GM19455 (cell line): Measurements from ENCODE around the gene SLC18B1.
"Not testable (repeated sequence)": the region's sequence is repeated elsewhere in the genome, so short reads cannot be mapped to it uniquely, and the experiment has no call there.

Experiments
- ATAC-seq: cut with Tn5 transposase; IDR thresholded peaks from one replicate; pipeline ENCODE4 v1.9.1; 2021; ENCODE audit not compliant: unreplicated experiment

Gene SLC18B1

DNA sequence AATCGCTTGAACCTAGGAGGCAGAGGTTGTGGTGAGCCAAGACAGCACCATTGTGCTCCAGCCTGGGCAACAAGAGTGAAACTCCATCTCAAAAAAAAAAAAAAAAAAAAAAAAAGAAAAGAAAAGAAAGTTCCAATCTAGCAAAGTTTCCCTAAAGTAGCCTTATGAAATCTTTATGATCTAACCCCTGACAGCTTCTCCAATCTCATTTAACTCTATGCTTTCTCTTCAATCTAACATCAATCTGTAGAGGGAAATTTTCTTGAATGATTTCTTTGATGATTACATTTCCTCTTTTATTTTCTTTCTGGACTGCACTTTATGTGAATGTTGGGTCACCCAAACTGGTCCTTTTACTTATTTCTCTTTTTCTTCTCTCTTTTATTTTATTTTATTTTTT, 2.2 kb upstream of the SLC18B1 start:
- no peak for ATAC-seq

GRCh38 chr6:132798869-132799538, 567 bp upstream of the SLC18B1 start:
- ATAC-seq = peak; percentile 74

GRCh38 chr6:132795461-132795860, 3.0 kb downstream of the SLC18B1 start:
- ATAC-seq = no peak

- no peak for ATAC-seq
Observed at GRCh38 chr6:132792510-132792909, 5.9 kb downstream of the SLC18B1 start.

DNA sequence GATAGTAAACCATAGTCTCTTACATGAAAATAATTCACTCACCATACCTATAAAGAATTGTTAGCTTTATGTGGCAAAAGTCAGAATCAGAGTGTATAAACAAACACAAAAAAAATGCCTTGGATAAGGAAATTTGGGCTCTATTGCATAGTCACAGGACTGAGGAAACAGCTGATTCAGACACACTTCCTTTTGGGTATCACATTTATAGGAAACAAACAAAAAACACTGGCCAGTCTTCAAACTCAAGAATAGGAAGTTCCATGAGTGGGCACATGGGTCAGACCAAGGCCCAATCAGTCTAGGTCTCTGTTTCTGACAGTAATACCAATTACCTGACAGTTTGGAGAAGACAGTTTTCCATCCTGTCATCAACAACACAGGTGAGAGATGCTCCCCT, 8.0 kb downstream of the SLC18B1 start:
- no peak for ATAC-seq

GRCh38 chr6:132789396-132789776, 9.1 kb downstream of the SLC18B1 start:
- ATAC-seq = no peak

DNA sequence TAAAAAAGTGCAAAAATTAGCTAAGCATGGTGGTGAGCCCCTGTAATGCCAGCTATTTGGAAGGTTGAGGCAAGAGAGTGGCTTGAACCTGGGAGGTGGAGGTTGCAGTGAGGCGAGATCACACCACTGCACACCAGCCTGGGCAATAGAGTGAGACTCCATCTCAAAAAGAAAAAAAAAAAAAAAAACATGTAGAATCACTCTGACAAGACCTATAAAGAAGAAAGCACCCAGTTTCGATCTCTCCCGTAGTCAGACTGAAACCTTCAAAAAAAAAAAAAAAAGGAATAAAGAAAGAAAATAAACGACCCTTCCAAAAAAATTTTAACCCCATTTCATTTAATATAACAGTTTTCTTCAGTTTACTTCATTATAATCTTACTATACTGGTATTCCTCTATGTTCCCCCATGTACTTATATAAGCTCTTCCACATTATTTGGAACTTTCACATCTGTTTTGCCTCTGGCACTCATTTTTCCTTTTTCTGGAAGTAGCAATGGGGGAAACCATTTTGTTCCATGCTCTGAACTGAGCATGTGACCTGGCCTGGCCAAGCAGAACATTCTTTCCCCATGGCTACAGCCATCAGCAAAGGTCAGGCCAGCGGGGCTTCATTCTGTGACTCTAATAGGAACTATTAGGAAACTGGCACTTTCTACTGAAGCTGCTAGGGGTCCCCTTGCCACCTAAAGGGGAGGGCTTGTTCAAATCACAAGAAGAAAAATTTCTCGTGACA, 9.6 kb downstream of the SLC18B1 start:
- ATAC-seq = no peak

- no peak for ATAC-seq
Observed at GRCh38 chr6:132785936-132786335, 12.5 kb downstream of the SLC18B1 start.

GRCh38 chr6:132780770-132781371, 17.6 kb downstream of the SLC18B1 start:
- no peak for ATAC-seq

DNA sequence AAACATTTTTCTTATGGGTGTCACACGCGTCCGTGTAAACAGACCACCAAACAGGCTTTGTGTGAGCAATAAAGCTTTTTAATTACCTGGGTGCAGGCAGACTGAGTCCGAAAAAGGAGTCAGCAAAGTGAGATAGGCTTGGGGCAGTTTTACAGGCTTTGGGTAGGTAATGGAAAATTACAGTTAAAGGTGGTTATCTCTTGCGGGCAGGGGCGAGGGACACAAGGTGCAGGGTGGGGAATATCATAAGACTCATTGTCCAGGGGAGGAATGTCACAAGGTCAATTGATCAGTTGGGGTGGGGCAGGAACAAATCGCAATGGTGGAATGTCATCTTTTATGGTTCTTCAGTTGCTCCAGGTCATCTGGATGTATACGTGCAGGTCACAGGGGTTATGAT, 20.6 kb downstream of the SLC18B1 start:
- ATAC-seq = not testable (repeated sequence)

- ATAC-seq = peak; percentile 95
Observed at GRCh38 chr6:132768051-132768517, 30.4 kb downstream of the SLC18B1 start.

- ATAC-seq = no peak
Observed at GRCh38 chr6:132765560-132765959, 32.9 kb downstream of the SLC18B1 start.

DNA sequence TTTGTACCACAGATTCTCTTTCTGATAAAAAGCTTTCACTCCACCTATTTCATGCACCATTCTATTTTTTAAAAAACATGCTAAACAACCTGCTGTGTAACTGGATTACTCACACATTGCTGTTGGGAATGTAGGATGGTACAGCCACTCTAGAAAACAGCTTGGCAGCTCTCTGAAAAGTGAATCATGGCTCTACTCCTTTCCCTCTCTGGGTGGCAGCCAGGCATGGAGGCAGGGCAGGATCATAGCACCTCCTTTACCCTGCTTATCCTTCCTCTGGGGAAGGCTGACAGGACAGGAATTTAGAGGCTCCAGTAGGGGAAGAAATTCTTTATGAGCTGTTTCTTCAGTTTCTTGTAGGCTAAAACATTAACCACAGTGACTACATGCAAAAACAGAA, 34.1 kb downstream of the SLC18B1 start:
- no peak for ATAC-seq

- ATAC-seq = peak; percentile 79
Observed at GRCh38 chr6:132763269-132763668, 35.2 kb downstream of the SLC18B1 start.

GRCh38 chr6:132760256-132760655, 38.2 kb downstream of the SLC18B1 start:
- ATAC-seq = peak; percentile 44

- ATAC-seq = no peak
Observed at GRCh38 chr6:132758689-132759088, 39.7 kb downstream of the SLC18B1 start.

DNA sequence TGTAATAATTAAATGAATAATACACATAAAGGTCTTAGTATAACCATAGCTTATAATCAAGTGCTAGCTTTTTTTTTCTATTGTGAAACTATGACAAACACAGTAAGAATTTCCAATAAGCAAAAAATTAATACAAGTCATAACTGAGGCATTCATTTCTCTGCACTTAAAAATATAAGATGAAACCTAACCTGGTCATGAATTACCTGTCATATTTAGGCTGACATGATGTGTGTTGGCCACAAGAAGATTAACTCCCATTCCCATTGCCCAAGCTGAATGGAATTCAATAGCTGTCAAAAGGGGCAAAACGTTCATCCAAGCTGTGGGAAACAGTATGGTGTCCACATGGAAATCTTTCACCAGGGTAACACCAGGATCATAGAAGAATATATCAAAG, 46.2 kb downstream of the SLC18B1 start:
- ATAC-seq = no peak

DNA sequence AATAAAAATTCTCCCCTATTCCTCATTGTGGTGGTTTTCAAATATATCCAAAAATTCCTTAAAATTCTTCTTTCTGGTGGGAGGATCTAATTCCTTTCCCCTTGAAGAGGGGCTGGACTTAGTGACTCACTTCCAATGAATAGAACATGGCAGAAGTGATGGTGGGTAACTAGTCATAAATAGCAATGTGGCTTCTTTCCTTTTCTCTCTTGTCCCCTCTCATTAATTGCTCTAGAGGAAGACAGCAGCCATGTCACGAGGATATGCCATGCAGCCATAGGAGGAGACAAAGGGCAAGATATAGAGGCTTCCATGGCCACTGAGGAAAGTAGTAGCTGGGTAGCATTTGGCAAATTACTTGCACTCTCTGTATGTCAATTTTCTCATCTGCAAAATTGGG, 46.6 kb downstream of the SLC18B1 start:
- ATAC-seq = no peak

GRCh38 chr6:132751306-132751705, 47.1 kb downstream of the SLC18B1 start:
- no peak for ATAC-seq

DNA sequence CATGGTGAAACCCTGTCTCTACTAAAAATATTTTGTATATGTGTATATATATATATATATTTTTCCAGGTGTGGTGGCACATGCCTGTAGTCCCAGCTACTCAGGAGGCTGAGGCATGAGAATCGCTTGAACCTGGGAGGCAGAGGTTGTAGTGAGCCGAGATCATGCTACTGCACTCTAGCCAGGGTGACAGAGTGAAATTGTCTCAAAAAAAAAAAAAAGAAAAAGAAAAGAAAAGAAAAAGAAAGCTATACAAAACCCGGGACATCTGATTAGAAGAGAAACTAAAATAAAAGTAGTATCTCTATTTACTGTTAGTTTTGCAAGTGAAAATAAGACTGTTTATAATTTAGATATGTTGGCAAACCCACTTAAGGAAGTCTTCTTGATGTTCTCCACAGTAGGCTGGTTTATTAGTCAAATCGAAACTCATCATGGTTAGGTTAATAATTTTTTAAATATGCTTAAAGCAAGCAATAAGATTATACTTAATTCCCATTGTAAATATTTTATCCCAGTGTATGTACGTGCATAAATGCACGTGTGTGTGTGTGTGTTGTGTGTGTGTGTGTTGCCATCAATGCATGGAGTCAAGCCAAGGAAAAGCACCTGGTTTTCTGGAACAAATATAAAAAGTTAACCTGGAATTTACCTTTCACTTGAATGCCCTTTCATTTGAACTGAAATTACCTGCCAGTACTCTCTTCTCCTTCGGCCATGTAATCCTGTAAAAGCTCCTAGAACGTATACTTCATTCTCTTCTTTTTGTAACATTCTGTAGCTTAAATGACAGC, 47.8 kb downstream of the SLC18B1 start:
- ATAC-seq = peak; percentile 83

GRCh38 chr6:132749111-132749510, 49.3 kb downstream of the SLC18B1 start:
- ATAC-seq = no peak
